ENCODE measurements around the gene ARNT2.

ARNT2 gene

DNA sequence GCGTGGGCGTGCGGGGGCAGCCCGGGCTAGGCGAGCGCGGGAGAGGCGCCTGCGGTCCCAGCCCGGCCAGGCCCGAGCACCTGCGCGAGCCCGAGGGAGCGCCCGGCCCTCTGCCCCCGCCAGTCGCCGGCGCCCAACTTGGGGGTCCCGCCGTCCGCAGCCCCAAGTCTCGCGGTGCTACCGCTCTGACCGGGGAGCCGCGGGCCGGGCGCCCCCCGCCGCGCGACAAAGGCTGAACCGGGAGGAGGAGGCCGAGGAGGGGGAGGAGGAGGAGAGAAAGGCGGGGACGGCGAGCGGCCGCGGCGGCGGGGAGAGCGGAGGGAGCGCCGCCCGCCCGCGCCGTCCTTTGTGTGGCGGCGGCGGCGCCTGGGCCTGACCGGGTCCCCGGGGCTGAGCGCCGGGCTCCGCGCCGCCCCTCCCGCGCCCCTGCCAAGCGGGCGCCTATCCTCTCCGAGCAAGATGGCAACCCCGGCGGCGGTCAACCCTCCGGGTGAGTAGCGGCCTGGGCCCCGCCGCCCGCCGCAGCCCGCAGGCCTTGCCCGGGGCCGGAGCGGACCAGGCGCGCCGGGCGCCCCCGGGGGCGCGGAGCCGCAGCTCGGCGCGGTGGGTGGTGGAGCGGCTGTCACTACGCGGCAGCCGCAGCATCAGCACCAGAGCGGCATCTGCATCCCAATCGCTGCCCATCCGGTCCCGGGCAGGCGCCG lies at the start of gene ARNT2:
TSS of gene ARNT2 (plus strand) at position 326 of the 704 bp plus-strand sequence. CDS start at position 460, 134 bp downstream.
- no peaks in the 10 kb centered on the region for H4K20me1 ChIP-seq (ENCODE audit: insufficient read depth, low read length)
- no peaks in the 10 kb centered on the region for H3K79me2 ChIP-seq (ENCODE audit: low read length)
- peak within 1 kb of the TSS; percentile 85 for H2AFZ ChIP-seq (ENCODE audit: low read length)
- H3K9ac ChIP-seq (ENCODE audit: low read length): peak within 1 kb of the TSS; percentile 34; the same call in 1 of the 2 replicates
- no peaks in the 10 kb centered on the region for H3K27me3 ChIP-seq (replicated peaks; ENCODE audit: insufficient read depth, low read length)
- DNase-seq: peak; percentile 30
- H3K9me3 ChIP-seq (replicated peaks; ENCODE audit: insufficient read depth, low read length): no peaks in the 10 kb centered on the region
- no peaks in the 10 kb centered on the region for H3K9me2 ChIP-seq (replicated peaks; ENCODE audit: insufficient read depth, low read length)
- peak within 1 kb of the TSS; percentile 60 for H3K4me3 ChIP-seq (ENCODE audit: low read length)
- TF ChIP-seq, protein P1, sequence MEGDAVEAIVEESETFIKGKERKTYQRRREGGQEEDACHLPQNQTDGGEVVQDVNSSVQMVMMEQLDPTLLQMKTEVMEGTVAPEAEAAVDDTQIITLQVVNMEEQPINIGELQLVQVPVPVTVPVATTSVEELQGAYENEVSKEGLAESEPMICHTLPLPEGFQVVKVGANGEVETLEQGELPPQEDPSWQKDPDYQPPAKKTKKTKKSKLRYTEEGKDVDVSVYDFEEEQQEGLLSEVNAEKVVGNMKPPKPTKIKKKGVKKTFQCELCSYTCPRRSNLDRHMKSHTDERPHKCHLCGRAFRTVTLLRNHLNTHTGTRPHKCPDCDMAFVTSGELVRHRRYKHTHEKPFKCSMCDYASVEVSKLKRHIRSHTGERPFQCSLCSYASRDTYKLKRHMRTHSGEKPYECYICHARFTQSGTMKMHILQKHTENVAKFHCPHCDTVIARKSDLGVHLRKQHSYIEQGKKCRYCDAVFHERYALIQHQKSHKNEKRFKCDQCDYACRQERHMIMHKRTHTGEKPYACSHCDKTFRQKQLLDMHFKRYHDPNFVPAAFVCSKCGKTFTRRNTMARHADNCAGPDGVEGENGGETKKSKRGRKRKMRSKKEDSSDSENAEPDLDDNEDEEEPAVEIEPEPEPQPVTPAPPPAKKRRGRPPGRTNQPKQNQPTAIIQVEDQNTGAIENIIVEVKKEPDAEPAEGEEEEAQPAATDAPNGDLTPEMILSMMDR (IDR thresholded peaks at IDR 0.05; ENCODE audit: low read length): no peak
- TF ChIP-seq EZH2 (optimal IDR thresholded peaks at IDR 0.05; ENCODE audit: low read depth, low read length): no peak
- TF ChIP-seq EZH2phosphoT487 (IDR thresholded peaks at IDR 0.05; ENCODE audit: low read length): no peak
- H3K4me2 ChIP-seq (ENCODE audit: low read depth, low read length): peak within 1 kb of the TSS; percentile 71
- no peak within 1 kb of the TSS for H3K27ac ChIP-seq (ENCODE audit: low read length)
- H3F3A ChIP-seq (ENCODE audit: insufficient read depth, low read length): no peaks in the 10 kb centered on the region
- H3K36me3 ChIP-seq (replicated peaks; ENCODE audit: insufficient read depth, low read length): no peaks in the 10 kb centered on the region
- H3K4me1 ChIP-seq (ENCODE audit: low read length): no peaks in the 10 kb centered on the region

DNA sequence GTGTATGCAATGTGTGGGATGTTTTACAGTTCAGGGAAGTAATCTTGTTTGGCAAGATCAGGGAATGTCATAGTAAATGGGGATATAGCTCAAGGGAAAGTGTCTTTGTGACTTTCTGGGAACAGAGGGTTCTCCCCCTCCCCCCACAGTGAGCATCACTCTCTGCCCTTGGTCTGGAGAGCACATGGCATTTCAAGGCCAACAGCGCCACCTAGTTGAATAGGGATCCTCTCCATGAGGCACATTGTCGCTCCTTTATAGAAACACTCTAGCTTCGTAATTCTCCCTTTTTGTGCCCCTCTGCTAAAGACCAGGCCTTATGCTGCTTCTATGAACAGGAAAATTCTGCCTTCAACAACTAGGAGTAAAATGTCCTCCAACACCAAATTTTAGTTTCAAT lies 37.1 kb upstream of the ARNT2 start:
- H3K4me1 ChIP-seq (ENCODE audit: low read length): no peaks in the 10 kb centered on the region
- no peaks in the 10 kb centered on the region for H4K20me1 ChIP-seq (ENCODE audit: insufficient read depth, low read length)
- no peak overlapping the region for H3K4me3 ChIP-seq (ENCODE audit: low read length)
- no peaks in the 10 kb centered on the region for H3K79me2 ChIP-seq (ENCODE audit: low read length)
- no peak overlapping the region for H3K4me2 ChIP-seq (ENCODE audit: low read depth, low read length)
- H3F3A ChIP-seq (ENCODE audit: insufficient read depth, low read length): no peaks in the 10 kb centered on the region
- no peaks in the 10 kb centered on the region for H3K27me3 ChIP-seq (replicated peaks; ENCODE audit: insufficient read depth, low read length)
- H3K9ac ChIP-seq (ENCODE audit: low read length): no peak overlapping the region
- H2AFZ ChIP-seq (ENCODE audit: low read length): no peak overlapping the region
- TF ChIP-seq, protein P1 (IDR thresholded peaks at IDR 0.05; ENCODE audit: low read length): peak; percentile 20
- TF ChIP-seq EZH2 (optimal IDR thresholded peaks at IDR 0.05; ENCODE audit: low read depth, low read length) (no peak), EZH2phosphoT487 (IDR thresholded peaks at IDR 0.05; ENCODE audit: low read length) (no peak)
- no peaks in the 10 kb centered on the region for H3K9me3 ChIP-seq (replicated peaks; ENCODE audit: insufficient read depth, low read length)
- no peaks in the 10 kb centered on the region for H3K9me2 ChIP-seq (replicated peaks; ENCODE audit: insufficient read depth, low read length)
- H3K36me3 ChIP-seq (replicated peaks; ENCODE audit: insufficient read depth, low read length): no peaks in the 10 kb centered on the region
- DNase-seq: no peak
- H3K27ac ChIP-seq (ENCODE audit: low read length): no peak overlapping the region

DNA sequence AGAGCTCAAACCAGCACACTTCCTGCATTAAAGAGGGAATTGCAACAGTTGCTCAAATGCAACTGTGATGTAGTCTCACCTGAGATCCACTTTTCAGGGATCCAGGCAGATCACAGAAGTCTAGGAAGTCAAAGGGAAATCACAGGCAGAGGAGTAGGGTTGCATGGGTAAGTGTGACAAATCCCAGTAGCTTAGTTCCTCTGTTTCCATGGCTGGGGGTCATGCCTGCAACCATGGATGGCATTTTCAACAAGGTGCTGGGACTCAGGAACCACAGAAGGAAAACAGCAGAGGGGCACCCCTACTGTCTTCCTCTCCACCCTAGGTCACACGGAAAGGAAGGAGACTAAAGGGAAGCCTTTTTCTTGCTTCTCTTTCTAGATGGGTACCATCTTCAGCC lies 36.5 kb upstream of the ARNT2 start:
- Histone ChIP-seq H3K36me3 (replicated peaks; ENCODE audit: insufficient read depth, low read length) (no peaks in the 10 kb centered on the region), H2AFZ (ENCODE audit: low read length) (no peak overlapping the region), H3K4me2 (ENCODE audit: low read depth, low read length) (no peak overlapping the region), H3K27ac (ENCODE audit: low read length) (no peak overlapping the region), H3K9ac (ENCODE audit: low read length) (no peak overlapping the region), H3K9me2 (replicated peaks; ENCODE audit: insufficient read depth, low read length) (no peaks in the 10 kb centered on the region), H3K4me3 (ENCODE audit: low read length) (no peak overlapping the region), H3K9me3 (replicated peaks; ENCODE audit: insufficient read depth, low read length) (no peaks in the 10 kb centered on the region), H3K4me1 (ENCODE audit: low read length) (no peaks in the 10 kb centered on the region), H3F3A (ENCODE audit: insufficient read depth, low read length) (no peaks in the 10 kb centered on the region), H3K79me2 (ENCODE audit: low read length) (no peaks in the 10 kb centered on the region), H3K27me3 (replicated peaks; ENCODE audit: insufficient read depth, low read length) (no peaks in the 10 kb centered on the region), H4K20me1 (ENCODE audit: insufficient read depth, low read length) (no peaks in the 10 kb centered on the region)
- TF ChIP-seq EZH2phosphoT487 (IDR thresholded peaks at IDR 0.05; ENCODE audit: low read length) (no peak), EZH2 (optimal IDR thresholded peaks at IDR 0.05; ENCODE audit: low read depth, low read length) (no peak)
- no peak for DNase-seq

DNA sequence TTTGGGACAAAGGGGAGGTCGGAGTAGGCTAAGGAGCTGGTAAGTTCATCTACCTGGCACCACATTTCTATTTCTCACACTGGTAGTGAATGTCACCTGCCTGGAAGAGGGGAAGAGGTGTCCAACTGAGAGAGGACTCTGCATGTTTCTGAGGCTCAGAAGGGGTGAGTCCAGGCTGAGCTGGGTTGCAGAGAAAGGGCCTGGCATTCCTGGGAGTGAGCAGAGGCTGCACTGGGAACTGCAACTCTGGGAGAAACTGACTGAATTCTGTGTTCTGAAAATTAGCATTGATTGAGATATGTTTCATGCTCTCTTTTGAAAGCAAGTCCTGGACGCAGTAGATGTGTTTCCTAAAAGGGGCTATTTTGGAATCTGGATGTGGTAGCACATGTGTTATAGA lies 32.3 kb upstream of the ARNT2 start:
- Histone ChIP-seq H2AFZ (ENCODE audit: low read length) (no peak overlapping the region), H3K9me3 (replicated peaks; ENCODE audit: insufficient read depth, low read length) (no peaks in the 10 kb centered on the region), H3K27ac (ENCODE audit: low read length) (no peak overlapping the region), H3K4me3 (ENCODE audit: low read length) (no peak overlapping the region), H3K27me3 (replicated peaks; ENCODE audit: insufficient read depth, low read length) (no peaks in the 10 kb centered on the region), H3K4me1 (ENCODE audit: low read length) (peaks cover 17% of the 10 kb centered on the region), H4K20me1 (ENCODE audit: insufficient read depth, low read length) (no peaks in the 10 kb centered on the region), H3K9ac (ENCODE audit: low read length) (no peak overlapping the region), H3K4me2 (ENCODE audit: low read depth, low read length) (no peak overlapping the region), H3K79me2 (ENCODE audit: low read length) (no peaks in the 10 kb centered on the region), H3K9me2 (replicated peaks; ENCODE audit: insufficient read depth, low read length) (no peaks in the 10 kb centered on the region), H3F3A (ENCODE audit: insufficient read depth, low read length) (peaks cover 4% of the 10 kb centered on the region; the same call in 1 of the 2 replicates), H3K36me3 (replicated peaks; ENCODE audit: insufficient read depth, low read length) (no peaks in the 10 kb centered on the region)
- no peak for DNase-seq
- no peak for TF ChIP-seq EZH2 (optimal IDR thresholded peaks at IDR 0.05; ENCODE audit: low read depth, low read length)
- TF ChIP-seq EZH2phosphoT487 (IDR thresholded peaks at IDR 0.05; ENCODE audit: low read length): no peak
- TF ChIP-seq, protein P1 (IDR thresholded peaks at IDR 0.05; ENCODE audit: low read length): no peak
